OCI-M1 (cell line): Measurements from ENCODE around the gene SOBP.
A peak's percentile ranks its signal among the peaks of the same experiment; 100 is the strongest.
"Not testable (repeated sequence)": the region's sequence is repeated elsewhere in the genome, so short reads cannot be mapped to it uniquely, and the experiment has no call there.

Source experiments
- DNase-seq: peaks from one replicate; lab custom pipeline; 2025; lab: John Stamatoyannopoulos, UW

The SOBP gene

DNA sequence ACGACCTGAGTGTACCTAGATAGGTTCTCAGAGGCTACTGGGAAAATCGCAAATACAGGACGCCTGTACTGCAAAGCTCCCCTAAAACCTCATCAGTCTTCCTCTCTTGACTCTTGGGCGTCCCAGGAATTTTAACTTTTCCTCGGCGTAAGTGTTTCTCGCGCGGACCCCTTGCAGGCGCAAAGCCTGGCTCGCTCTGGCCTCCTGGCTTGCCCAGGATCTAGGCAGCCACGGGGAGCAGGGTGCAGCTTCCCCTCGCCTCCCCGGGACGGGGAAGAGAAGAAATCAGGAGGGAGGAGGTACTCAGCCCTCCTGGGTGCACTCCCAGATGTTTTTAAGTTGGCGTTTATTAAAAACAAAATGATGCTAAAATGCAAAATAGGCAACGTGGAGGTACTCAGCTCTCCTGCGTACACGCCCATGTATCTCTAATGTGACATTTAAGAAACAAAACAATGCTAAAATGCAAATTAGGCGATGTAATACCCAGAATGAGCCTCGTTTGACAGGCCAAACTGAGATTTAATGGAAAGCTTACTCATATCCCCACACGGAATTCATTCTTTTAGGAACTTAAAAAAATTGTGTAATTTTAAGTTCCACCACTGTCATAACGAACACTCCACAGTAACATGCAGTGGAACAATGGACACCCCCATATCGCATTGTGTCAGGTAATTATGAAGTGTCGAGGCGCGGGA lies 1.6 kb upstream of the SOBP start:
- DNase-seq, result no peak

DNA sequence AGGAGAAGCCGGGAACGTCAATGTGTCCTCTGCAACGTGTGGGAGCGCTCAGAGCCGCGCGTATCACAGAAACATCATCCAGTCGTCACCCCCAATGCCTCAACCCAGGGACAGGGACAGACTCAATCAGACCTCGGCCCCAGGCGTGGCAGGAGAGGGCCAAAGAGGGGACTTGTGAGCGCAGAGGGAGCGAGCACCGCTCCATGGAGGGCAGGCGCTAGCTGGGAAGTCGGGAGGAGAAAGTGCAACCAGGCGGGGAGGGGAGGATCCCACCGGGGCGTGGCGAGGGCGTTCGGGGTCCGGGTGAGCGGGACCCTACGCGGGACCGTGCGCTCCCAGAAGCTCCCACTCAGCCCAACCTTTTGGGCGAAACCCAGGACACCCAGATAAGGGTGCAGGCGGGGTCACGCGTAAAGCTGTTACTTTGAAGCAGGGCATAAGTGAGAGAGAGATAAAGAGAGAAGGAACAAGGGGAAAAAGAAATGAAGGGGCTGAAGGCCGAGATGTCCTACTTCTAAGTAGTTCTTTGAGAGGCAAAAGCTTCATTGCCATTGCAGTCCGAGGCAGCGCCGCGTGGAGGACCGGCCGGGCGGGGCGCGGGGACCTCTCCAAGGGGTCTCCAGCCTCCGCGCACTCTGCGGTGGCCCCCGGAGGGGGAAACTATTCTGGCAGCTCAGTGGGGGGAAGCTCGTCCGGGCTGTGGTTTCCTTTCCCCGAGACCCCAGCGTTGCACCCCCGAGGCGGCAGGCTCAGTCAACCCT lies 862 bp upstream of the SOBP start:
- DNase-seq, result peak; percentile 52

DNA sequence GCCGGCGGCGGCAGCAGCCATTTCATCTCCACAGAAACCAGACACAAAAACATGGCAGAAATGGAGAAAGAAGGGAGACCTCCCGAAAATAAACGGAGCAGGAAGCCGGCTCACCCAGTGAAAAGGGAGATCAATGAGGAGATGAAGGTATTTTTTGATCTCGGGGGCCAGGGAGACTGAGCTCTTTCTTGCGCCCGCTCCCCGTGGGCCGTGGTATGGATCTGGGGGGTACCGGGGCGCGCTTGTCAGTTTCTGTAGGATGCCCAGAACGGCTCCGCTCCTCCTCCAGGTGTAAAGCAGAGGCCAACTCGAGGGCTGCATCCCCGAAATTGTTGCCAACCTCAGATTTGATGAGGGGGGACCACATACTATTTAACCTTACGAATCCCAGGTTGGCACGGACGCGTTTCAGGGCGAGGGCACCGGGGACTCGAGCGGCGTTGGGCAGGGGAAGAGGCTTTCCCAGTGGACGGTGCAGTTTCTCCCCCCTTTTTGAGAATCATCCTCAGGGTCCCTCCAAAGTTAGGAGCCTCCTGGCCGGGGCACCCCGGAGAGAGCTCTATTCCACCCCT lies 735 bp downstream of the SOBP start:
- no peak for DNase-seq

DNA sequence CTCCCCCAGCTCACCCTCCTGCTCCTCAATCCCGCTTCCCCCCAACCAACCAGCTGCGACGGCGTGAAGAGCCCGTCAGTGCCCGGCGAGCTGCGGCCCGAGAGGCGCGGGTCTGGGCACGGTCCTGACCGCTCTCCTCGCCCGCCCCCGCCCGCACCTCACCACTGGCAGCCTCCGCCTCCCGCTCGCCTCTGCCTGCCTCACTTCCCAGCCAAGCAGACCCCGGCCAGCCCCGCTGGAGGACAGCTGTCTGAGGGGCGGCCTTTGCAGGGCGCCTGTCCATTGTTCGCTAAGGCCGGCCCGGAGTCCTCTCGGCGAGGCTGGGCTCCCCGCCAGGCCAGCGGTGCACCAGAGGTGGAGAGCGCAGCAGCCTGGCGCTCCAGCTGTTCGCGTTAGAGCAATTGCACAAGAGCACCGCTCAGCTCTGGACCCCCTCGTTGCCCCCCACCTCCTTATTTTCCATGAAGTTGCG lies 1.3 kb downstream of the SOBP start:
- DNase-seq, result no peak

DNA sequence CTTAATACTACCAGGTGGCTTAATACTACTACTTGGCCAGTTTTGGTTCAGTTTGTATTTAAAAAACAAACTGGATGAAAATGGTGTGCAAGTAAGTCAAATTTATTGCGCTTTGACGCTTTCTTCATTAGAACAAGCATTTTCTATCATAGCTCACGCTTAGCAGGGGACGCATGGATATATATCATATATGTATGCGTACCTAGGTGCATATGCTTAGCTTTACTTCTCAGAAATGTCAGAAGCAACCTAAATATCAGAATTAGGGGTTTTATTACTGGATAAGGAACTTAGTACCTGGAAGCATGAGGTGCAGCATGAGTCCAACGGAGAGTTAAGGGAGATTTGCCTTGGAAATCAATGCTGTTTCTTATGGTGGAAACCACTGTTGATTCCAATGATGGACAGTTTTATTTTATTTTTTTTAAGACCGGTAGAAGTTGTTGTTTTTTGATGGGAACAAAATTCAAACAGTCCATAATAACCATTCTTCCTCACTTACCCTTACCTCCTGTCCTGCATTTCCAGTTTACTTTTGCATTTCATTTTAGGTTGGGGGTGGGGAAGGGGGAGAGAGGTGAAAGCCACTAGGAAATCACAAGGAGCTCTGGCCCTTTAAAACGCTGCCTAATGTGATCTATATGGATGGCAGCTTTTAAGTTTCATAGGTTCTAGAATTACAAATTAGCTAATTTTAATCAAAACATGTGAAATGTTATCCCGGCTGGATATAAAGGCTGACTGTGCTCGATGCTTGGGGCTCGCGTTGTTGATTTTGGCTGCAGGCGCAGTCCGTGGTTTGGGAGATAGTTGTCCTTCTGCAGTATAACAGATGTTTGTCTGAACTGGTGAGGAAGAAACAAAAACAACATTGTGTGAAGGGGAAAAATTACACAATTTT lies 2.1 kb downstream of the SOBP start:
- no peak for DNase-seq

DNA sequence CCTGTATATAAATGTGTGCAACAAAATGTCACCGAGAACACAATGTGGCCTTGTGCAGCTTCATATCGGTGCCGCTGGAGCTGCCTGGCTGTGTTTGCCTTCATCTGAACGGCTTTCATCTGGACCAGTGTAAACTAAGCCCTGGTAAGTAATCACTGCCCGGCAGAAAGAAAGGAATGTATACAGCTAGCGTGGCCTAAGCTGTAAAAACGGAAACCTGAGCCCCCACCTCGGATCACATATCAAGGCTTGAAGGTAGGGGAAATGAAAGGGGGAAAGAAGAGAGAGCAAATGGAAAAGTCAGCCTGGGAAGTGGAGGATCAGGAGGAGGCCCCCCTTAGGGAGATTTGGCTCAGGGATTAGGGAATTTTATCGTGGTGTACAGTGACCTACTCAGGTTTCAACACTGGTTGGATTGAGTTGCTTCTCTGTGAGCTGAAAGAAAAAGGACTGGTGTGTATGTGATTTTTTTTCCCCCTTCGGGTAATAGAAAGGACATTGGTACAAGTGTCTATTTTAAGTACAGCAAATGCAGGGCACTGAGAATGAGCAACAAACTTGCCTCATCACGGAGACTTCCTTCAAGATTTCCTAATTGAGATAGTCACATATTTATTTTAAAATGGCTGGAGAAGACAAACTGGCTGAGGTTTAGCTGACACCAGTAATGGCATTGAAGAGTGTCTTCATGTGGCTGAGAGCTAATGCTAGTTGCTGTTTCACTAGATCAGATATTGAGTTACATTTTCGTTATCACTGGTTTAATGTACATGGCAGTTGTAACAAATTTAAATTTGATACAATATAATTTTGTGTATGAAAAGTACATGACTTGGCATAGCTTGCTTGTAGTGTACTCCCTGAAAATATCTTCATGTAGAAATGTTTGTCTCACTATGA lies 3.5 kb downstream of the SOBP start:
- peak; percentile 17 for DNase-seq

DNA sequence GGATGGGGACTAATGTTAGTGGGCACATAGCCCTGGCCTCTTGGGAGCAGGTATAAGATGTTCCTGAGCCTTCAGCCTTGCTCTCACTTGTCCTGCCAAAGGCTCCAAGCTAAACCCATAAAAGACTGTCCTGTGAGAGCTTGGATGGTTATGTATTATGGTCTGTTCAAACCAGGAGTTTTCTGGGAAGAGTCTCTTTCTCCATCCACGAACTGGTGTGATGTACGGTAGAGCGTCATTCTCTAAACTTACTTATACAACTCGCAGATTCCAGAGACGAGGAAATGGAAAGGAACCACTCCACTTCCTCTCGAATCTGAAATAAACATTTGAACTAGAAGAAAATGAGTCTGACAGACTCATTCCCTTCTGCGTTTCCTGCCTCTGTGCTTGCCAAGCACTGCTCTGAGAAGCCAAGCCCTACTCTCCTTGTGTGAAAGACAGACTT lies 5.3 kb downstream of the SOBP start:
- DNase-seq, result no peak

DNA sequence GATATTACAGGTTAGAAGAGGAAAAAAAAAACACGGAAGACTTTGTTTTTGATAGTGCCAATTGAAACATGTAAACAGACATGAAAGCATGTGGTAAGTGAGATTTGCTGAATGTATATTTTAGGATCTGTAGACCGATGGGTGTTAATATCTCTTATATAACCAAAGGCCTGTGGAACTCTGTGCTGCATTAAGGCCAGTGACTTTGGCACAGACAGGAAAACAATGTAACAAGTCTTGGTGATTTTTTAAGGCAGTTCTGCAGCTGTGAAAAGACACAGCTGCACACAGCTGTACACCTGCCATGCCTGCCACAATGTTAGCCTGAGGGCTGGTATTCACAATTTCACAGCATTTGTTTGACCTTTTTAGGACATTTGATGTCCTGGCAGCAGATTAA lies 6.1 kb downstream of the SOBP start:
- peak; percentile 28 for DNase-seq

DNA sequence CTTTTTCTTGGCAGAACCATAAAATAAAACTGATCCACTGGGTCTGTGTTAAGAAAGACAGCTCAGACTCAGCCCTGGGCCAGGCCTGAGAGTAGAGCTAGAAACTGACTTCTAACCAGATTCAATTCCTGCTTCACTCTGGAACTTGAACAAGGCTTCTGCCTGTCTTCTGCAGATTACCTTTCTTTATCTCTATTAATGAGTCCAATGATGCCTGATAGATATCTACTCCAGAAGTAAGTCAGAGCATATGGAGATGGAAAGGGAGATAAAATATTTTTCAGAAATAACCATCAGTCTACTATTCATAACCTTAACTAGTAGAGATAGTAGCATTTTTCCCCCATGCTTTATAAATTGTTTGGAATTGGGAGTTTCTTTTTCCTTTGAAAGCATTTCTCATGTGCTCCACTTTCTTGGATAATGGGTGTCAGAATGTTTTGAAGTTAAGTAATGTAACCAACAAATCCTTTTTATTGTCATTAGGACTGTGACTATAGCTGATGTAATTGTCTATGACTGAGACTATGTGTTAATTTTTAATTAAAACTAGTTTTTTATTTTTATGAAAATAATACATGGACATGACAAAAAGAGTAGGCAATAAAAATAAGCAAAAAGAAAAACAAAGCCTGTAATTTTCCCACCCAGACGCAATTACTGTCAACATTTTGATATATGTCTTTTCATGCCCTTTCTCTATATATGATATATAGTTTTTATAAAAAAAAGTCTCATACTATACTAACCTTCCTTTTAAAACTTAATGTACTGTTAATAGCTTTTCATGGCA lies 7.2 kb downstream of the SOBP start:
- DNase-seq, result no peak

DNA sequence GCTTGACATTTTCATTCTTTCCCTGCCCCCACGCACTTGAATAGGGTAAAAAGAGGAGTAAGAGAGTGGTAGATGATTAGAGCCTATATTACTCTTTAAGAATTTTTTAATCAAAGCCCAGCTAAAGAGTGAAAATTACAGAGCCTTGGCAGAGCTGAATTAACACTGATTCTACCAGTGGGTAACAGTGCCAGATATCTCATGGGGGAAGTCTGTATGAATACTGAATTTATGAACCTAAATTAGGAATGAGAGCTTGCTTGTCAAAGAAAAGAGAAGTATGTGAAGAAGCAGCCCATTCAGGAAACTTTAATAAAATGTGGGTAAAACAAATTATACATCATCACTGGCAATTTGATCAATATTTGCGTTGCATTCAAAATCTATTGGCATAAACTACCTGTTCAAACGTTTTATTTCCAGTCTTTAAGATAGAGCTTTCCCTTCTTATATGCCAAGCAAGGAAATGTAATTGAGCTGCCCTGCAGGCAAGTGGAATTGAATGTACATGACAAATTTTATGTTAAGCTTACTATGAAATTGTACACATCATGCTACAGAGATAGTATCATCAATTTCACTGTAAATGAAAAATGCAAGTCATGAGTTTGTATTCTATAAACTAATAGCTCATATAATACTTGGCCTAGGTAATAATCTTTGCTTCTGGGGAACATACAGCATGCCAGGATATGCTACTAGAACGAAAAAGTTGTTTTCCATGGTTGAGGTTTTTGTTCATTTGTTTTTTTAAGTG lies 14.5 kb downstream of the SOBP start:
- DNase-seq, result peak; percentile 44

DNA sequence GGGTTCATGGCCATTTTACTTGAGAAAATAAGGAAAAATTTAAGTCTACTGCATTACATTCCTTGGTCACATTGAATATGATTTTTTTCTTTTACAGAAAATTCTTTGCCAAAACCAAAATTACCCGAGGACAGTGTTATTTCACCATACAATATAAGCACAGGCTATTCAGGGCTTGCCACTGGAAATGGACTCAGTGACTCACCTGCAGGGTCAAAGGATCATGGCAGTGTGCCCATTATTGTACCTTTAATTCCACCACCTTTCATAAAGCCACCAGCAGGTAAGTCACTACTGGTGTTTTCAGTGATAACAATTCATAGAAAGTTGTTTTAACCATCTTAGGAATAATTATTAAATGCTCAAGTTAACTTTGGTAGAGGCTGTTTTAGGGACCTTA lies 16.2 kb downstream of the SOBP start:
- DNase-seq, result no peak

DNA sequence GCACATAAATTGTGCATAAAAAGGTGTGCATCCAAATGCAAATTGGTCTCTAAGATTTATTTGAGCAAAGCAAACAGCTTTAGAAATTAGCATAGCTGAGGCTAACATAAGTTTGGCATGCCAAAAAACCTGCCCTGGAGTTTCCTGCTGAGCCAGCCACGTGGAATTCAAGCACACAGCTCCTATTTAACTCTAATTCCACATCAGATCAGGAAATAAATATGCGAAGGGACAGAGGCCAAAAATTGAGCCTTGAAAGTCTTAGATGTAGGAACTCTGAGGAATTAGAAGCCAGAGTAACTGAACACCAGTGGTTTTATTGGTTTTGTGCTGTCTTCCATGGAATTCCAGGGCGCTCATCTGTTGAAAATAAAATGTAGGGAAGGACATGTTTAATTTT lies 19.6 kb downstream of the SOBP start:
- DNase-seq, result no peak

DNA sequence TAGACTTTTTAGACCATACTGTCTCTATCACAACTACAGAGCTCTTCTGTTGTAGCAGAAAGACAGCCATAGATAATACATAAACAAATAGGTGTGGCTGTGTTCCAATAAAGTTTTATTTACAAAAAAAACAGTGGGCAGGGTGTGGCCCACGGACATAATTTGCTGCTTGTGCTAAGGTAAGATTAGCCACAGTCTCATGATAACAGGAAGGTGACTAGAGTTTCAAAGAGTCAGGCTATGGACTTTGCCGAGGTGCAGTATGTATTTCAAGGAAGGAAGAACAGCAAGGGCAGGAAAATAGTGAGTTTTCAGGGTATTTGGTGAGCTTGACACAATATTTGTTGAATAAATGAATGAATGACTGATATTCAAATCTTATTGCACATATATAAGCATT lies 20.2 kb downstream of the SOBP start:
- no peak for DNase-seq

DNA sequence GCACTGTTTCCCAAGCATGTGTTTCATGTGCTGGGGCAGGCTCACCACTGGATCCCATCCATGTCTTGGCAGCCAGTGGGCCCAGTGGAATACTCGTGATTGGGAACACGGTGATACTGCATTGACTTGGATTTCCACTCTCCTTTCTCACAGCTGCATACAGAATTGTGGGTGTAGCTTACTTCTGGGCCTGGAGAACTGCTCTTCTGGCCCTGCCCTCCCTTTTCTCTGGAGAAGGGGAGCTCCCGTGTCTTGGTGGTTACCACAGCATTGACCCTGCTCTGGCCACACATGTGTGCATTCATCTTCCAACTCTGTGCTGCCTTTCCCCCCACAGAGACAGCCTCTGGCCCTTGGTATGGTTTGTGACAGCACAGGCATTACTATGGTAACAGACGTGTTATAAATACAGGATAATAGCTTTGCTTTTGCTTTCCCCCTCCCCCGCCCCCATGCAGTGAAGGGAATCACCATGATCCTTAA lies 21.6 kb downstream of the SOBP start:
- no peak for DNase-seq

DNA sequence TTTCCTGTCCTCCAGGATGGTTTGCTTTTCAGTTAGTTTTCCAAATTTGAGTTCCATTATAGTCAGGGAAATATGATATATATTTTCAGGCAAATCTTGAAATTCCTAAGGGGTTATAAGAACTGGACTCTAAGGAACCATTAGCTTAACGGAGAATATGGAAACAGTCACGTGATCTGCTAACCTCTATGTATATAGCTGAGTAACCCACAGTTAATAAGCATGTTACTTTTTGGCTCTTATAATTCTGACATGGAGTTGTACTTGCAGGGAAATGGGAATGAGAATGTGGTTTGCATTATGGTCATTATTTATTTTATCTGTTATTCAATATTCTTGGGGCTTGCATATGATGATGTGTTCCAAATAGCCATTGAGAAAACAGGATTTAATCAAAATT lies 23.3 kb downstream of the SOBP start:
- no peak for DNase-seq

DNA sequence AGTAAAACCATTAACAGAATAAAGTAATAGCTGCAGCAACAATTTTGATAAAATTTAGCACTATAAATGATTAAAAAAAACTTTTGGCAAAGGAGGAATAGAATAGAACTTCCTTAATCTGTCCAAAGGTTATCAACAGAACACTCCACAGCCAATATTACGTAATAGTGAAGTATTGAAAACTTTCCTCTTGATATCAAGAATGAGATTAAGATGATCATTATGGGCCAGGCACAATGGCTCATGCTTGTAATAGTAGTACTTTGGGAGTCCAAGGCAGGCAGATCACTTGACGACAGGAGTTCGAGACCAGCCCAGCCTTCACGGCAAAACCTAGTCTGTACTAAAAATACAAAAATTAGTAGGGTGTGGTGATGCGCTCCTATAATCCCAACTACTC lies 26.0 kb downstream of the SOBP start:
- no peak for DNase-seq

DNA sequence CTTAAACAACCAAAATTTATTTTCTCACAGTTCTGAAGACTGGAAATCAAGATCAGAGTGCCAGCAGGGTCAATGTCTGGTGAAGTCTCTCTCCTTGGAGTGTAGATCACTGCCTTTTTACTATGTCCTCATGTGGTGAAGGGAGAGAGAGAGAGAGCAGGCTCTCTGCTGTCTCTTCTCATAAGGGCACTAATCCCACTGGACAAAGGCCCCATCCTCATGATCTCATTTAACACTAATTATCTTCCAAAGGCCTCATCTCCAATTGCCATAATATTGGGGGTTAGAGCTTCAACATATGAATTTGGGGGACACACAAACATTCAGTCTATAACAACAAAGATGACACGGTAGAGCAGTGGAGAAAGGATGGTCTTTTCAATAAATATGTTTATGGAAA lies 27.4 kb downstream of the SOBP start:
- no peak for DNase-seq

DNA sequence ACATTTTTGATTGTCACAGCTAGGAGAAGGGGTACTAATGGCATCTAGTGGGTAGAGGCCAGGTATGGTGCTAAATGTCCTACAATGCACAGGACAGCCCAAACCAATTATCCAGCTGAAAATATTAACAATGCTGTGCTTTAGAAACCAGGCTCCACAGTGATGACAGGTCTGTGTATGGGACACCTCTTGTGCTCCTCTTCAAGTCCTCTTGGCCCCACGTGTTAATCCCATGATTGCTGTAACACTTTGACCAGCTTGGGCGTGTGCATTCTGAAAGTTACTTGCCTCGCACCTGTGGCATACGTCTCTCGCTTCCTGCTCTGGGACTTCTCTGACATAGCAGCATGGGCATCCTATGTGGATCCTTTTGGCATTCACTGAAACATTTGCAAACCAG lies 29.3 kb downstream of the SOBP start:
- not testable (repeated sequence) for DNase-seq

DNA sequence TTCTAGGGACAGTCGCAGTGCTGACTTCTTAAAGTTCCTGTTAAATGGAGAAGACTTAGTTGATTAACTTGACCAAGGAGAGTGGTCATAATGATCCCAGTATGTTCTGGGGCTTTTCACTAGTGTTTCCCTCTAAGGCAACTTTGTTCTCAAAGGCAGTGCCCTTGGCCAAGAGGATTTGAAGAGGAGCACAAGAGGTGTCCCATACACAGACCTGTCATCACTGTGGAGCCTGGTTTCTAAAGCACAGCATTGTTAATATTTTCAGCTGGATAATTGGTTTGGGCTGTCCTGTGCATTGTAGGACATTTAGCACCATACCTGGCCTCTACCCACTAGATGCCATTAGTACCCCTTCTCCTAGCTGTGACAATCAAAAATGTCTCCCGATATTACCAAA lies 30.8 kb downstream of the SOBP start:
- not testable (repeated sequence) for DNase-seq
